B cell (primary cell): ENCODE data around the gene SLC12A7. TPM values are rescaled to one million over a fixed set of nuclear protein-coding genes. Genes with fewer than 3 reads are reported as not detected.

Experiments used
- ATAC-seq: fragments of 200-7000 bp; cut with Tn5 transposase; one replicate; pipeline ENCODE4 v1.10.0; 2021; ENCODE audit warnings: low read depth, mild to moderate bottlenecking, moderate number of reproducible peaks, moderate library complexity
- CTCF ChIA-PET: fragments of 350-600 bp; sonication (Branson Sonifier 250); formaldehyde crosslinking; loops from one replicate; lab custom pipeline; 2021; ENCODE audit warnings: antibody characterized with exemption, inconsistent platforms; lab: Charles Lee
- POLR2A ChIA-PET: fragments of 350-600 bp; sonication (Branson Sonifier 250); formaldehyde crosslinking; loops from one replicate; lab custom pipeline; 2021; ENCODE audit warnings: antibody characterized with exemption; lab: Charles Lee
- DNase-seq: peaks from one replicate; pipeline ENCODE4 v3.0.0; 2013
- H2AFZ ChIP-seq: 2 replicates; pipeline ENCODE4 v1.6.1; 2012; ENCODE audit warnings: mild to moderate bottlenecking, low read depth, low read length; ENCODE audit not compliant: insufficient read depth, poor library complexity, severe bottlenecking
- H3K27ac ChIP-seq, 2 donors: 1 replicate in 1 of 2; 2 replicates in 1 of 2; pipeline ENCODE4 v1.5.1; 2012 to 2013; ENCODE audit warnings: low read length in 2 of 2, mild to moderate bottlenecking in 2 of 2, moderate library complexity in 1 of 2
- H3K27me3 ChIP-seq, 4 experiments: fragments of 200-600 bp in 1 of 4; sonication (generic) in 1 of 4; replicated peaks in 1 of 4; 1 replicate in 2 of 4; 2 replicates in 2 of 4; pipeline versions ENCODE4 v1.6.1 to v1.7.0; 2013 to 2016; ENCODE audit warnings: low read length in 3 of 4, mild to moderate bottlenecking in 2 of 4, mixed read lengths in 1 of 4, moderate library complexity in 1 of 4; ENCODE audit not compliant: insufficient read depth in 4 of 4, control insufficient read depth in 3 of 4; ENCODE audit errors: control extremely low read depth in 1 of 4
- H3K36me3 ChIP-seq, 2 experiments: replicated peaks in 1 of 2; 1 replicate in 1 of 2; 2 replicates in 1 of 2; pipeline versions ENCODE4 v1.6.1 to v1.7.1; 2013; ENCODE audit warnings: low read length in 1 of 2; ENCODE audit not compliant: insufficient read depth in 2 of 2, control insufficient read depth in 1 of 2; ENCODE audit errors: control extremely low read depth in 1 of 2, extremely low read depth in 1 of 2
- H3K4me1 ChIP-seq, 2 donors: fragments of 200-600 bp in 1 of 2; sonication (generic) in 1 of 2; 1 replicate in 1 of 2; 2 replicates in 1 of 2; pipeline versions ENCODE4 v1.5.1 to v1.6.1; 2013 to 2017; ENCODE audit warnings: low read length in 2 of 2; ENCODE audit not compliant: control insufficient read depth in 2 of 2, insufficient read depth in 2 of 2
- H3K4me2 ChIP-seq: replicated peaks from 2 replicates; pipeline ENCODE3; 2012; ENCODE audit warnings: mild to moderate bottlenecking, low read depth, low read length; ENCODE audit not compliant: poor library complexity, severe bottlenecking
- H3K4me3 ChIP-seq, 5 experiments: fragments of 200-600 bp in 1 of 5; sonication (generic) in 1 of 5; 1 replicate in 3 of 5; 2 replicates in 2 of 5; pipeline versions ENCODE4 v1.5.1 to v1.7.0; 2011 to 2016; ENCODE audit warnings: low read length in 4 of 5, mild to moderate bottlenecking in 4 of 5, low read depth in 2 of 5, control low read depth in 1 of 5, moderate library complexity in 1 of 5; ENCODE audit not compliant: insufficient read depth in 1 of 5; ENCODE audit errors: control extremely low read depth in 1 of 5, extremely low read depth in 1 of 5
- H3K79me2 ChIP-seq: fragments of 200-600 bp; sonication (generic); one replicate; pipeline ENCODE4 v1.6.0; 2016; ENCODE audit warnings: low read length; ENCODE audit not compliant: control insufficient read depth, insufficient read depth
- H3K9ac ChIP-seq: fragments of 200-600 bp; sonication (generic); 2 replicates; pipeline ENCODE4 v1.6.1; 2017; ENCODE audit warnings: mild to moderate bottlenecking, low read length, moderate library complexity
- H3K9me3 ChIP-seq, 3 donors: one replicate each; pipeline versions ENCODE4 v1.6.1 to v1.7.1; 2013; ENCODE audit warnings: low read length in 2 of 3; ENCODE audit not compliant: control insufficient read depth in 2 of 3, insufficient read depth in 1 of 3; ENCODE audit errors: control extremely low read depth in 1 of 3
- H4K20me1 ChIP-seq: 2 replicates; pipeline ENCODE4 v1.6.0; 2012; ENCODE audit warnings: mild to moderate bottlenecking, low read length; ENCODE audit not compliant: insufficient read depth, control insufficient read depth, poor library complexity, severe bottlenecking
- H3K27ac Mint-ChIP-seq: one replicate; pipeline ENCODE4 v1.8.0; 2021; ENCODE audit warnings: mixed read lengths
- H3K27me3 Mint-ChIP-seq: one replicate; pipeline ENCODE4 v1.8.0; 2021; ENCODE audit warnings: mixed read lengths
- H3K4me1 Mint-ChIP-seq: one replicate; pipeline ENCODE4 v1.8.0; 2021; ENCODE audit warnings: mixed read lengths
- H3K4me3 Mint-ChIP-seq: one replicate; pipeline ENCODE4 v1.8.0; 2021; ENCODE audit warnings: mixed read lengths
- H3K9me3 Mint-ChIP-seq: one replicate; pipeline ENCODE4 v1.8.0; 2022; ENCODE audit warnings: mixed read lengths; ENCODE audit not compliant: insufficient read depth
- CTCF ChIP-seq: fragments of 200-600 bp; IDR thresholded peaks from one replicate; pipeline ENCODE4 v1.8.0; 2022; ENCODE audit warnings: antibody characterized with exemption, mild to moderate bottlenecking
- EZH2 ChIP-seq: IDR thresholded peaks from 2 replicates; pipeline ENCODE4 v1.6.1; 2012; ENCODE audit warnings: borderline replicate concordance, low read depth, mild to moderate bottlenecking, moderate library complexity, low read length; ENCODE audit not compliant: insufficient read depth, poor library complexity, severe bottlenecking
- WGBS: methylation state at CpG from one replicate; pipeline ENCODE4 v1.1.5; 2013; ENCODE audit warnings: missing lambda C conversion rate; ENCODE audit not compliant: insufficient coverage; 5-methylcytosine and 5-hydroxymethylcytosine counted together
- intact Hi-C: fragments of 100-400 bp; cut with micrococcal nuclease; formaldehyde crosslinking; loops from one replicate; pipeline ENCODE4 v1.10.0; 2022
- polyA plus RNA-seq: library from polyadenylated mRNA; depleted of rRNA; stranded (reverse); fragments of >200 nt; gene quantifications from 2 replicates; pipeline ENCODE4 v1.2.3, GENCODE V29; 2012
- total RNA-seq, 2 donors: library from RNA; stranded (reverse); fragments of 120-200 nt in 1 of 2; gene quantifications; 1 replicate in 1 of 2; 2 replicates in 1 of 2; pipeline versions ENCODE4 v1.2.3 to v1.2.4, GENCODE V29; 2013 to 2022

Gene SLC12A7
- total and polyA plus RNA-seq, 2 donors (not counting 1 experiment from before 2014, with no cell fraction given) = 25.5 to 34.4 TPM

GRCh38 chr5:1153428-1153827 is 41.6 kb upstream of the SLC12A7 start:
- H3K9me3 ChIP-seq = peaks cover 0 to 21% (median 0%) of the 10 kb centered on the region in 3 donors
- POLR2A ChIA-PET = interaction anchor here (0.5 kb wide), 1 partner anchor 265 kb away, joined by 3 read pairs; no protein-coding TSS in a partner anchor
- CTCF ChIA-PET = interaction anchor here (0.7 to 7.0 kb wide), 4 partner anchors 9 to 16 kb away, joined by 3 to 48 read pairs (median 6); no protein-coding TSS in a partner anchor
- peak; percentile 32 for ATAC-seq
- Mint-ChIP-seq H3K27me3 (peaks cover 24% of the 10 kb centered on the region), H3K4me3 (peak overlapping the region; percentile 77), H3K4me1 (peaks cover 47% of the 10 kb centered on the region), H3K27ac (peak overlapping the region; percentile 54), H3K9me3 (peaks cover 3% of the 10 kb centered on the region)
- H3K4me2 ChIP-seq = peak overlapping the region; percentile 81
- H3K4me3 ChIP-seq = peak overlapping the region in 2 of 5 experiments; percentile 1 to 35
- no peaks in the 10 kb centered on the region for H4K20me1 ChIP-seq
- H3K27me3 ChIP-seq = peaks cover 0 to 33% (median 10%) of the 10 kb centered on the region in 4 experiments
- TF ChIP-seq CTCF = no peak
- TF ChIP-seq EZH2 = no peak
- peaks cover 48 to 53% of the 10 kb centered on the region in 2 donors for H3K4me1 ChIP-seq
- intact Hi-C loops = loop anchor here (2.0 kb wide), 1 partner anchor 19 kb away; no protein-coding TSS in a partner anchor
- H3K27ac ChIP-seq = peak overlapping the region; percentile 68 to 71
- 53% methylated on average over 12 of the region's 12 CpGs for WGBS
- H2AFZ ChIP-seq = peak overlapping the region; percentile 50
- H3K9ac ChIP-seq = peak overlapping the region; percentile 28
- H3K36me3 ChIP-seq = no peaks in the 10 kb centered on the region
- H3K79me2 ChIP-seq = no peaks in the 10 kb centered on the region
- peak; percentile 55 for DNase-seq

DNA sequence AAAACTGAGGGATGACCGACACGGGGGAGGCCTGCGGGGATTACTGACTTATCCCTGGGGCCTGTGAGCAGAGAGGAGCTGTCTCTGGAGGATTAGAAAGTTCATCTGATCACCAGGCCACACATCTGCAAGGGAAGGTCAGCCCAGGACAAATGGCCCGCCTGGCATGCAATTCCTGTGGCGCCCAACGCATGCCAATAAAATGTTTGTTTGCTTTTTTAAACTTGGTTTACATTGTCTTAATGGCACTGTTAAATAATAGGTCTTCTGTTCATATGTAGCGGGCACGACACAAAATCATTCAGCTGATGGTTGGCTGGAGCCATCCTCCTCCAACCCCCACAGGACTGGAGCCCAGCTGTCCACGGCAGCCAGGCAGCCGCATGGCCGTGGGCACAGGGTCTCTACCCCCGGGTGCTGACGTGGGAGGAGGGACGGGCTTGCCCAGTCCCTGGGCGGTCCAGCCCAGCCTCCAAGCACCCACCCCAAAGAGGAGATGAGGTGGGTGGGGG is 41.0 kb upstream of the SLC12A7 start:
- ChIA-PET CTCF (interaction anchor here (0.7 to 7.0 kb wide), 4 partner anchors 9 to 16 kb away, joined by 3 to 48 read pairs (median 6); no protein-coding TSS in a partner anchor), POLR2A (interaction anchor here (0.5 to 1.4 kb wide), 2 partner anchors 12 to 266 kb away, joined by 3 to 5 read pairs; no protein-coding TSS in a partner anchor)
- Histone ChIP-seq H3K9me3 (peaks cover 0 to 21% (median 0%) of the 10 kb centered on the region in 3 donors), H3K4me2 (peak overlapping the region; percentile 81), H3K27ac (peak overlapping the region; percentile 68 to 71), H3K36me3 (no peaks in the 10 kb centered on the region), H3K4me3 (peak overlapping the region in 2 of 5 experiments; percentile 1 to 42), H4K20me1 (no peaks in the 10 kb centered on the region), H3K27me3 (peaks cover 0 to 33% (median 10%) of the 10 kb centered on the region in 4 experiments), H3K79me2 (no peaks in the 10 kb centered on the region), H3K9ac (peak overlapping the region; percentile 28), H2AFZ (no peak overlapping the region), H3K4me1 (peaks cover 48 to 53% of the 10 kb centered on the region in 2 donors)
- 91% methylated on average over 8 of the region's 15 CpGs for WGBS
- Mint-ChIP-seq H3K9me3 (peaks cover 3% of the 10 kb centered on the region), H3K27me3 (peaks cover 23% of the 10 kb centered on the region), H3K4me3 (peak overlapping the region; percentile 77), H3K4me1 (peaks cover 47% of the 10 kb centered on the region), H3K27ac (peak overlapping the region; percentile 89)
- intact Hi-C loops = loop anchor here (2.0 kb wide), 1 partner anchor 18 kb away; no protein-coding TSS in a partner anchor
- no peak for ATAC-seq
- TF ChIP-seq CTCF = no peak
- TF ChIP-seq EZH2 = no peak
- no peak for DNase-seq
